Measurements from ENCODE around the gene ST8SIA3.

ST8SIA3 gene, protein sequence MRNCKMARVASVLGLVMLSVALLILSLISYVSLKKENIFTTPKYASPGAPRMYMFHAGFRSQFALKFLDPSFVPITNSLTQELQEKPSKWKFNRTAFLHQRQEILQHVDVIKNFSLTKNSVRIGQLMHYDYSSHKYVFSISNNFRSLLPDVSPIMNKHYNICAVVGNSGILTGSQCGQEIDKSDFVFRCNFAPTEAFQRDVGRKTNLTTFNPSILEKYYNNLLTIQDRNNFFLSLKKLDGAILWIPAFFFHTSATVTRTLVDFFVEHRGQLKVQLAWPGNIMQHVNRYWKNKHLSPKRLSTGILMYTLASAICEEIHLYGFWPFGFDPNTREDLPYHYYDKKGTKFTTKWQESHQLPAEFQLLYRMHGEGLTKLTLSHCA

GRCh38 chr18:57352271-57352701 is at the start of gene ST8SIA3:
TSS of gene ST8SIA3 (plus strand) at chr18:57352557. CDS start at chr18:57352847, 290 bp downstream.
- no peak for DNase-seq

- DNase-seq, result no peak
These were observed 40.9 kb upstream of the ST8SIA3 start for GRCh38 chr18:57311472-57311871.

DNA sequence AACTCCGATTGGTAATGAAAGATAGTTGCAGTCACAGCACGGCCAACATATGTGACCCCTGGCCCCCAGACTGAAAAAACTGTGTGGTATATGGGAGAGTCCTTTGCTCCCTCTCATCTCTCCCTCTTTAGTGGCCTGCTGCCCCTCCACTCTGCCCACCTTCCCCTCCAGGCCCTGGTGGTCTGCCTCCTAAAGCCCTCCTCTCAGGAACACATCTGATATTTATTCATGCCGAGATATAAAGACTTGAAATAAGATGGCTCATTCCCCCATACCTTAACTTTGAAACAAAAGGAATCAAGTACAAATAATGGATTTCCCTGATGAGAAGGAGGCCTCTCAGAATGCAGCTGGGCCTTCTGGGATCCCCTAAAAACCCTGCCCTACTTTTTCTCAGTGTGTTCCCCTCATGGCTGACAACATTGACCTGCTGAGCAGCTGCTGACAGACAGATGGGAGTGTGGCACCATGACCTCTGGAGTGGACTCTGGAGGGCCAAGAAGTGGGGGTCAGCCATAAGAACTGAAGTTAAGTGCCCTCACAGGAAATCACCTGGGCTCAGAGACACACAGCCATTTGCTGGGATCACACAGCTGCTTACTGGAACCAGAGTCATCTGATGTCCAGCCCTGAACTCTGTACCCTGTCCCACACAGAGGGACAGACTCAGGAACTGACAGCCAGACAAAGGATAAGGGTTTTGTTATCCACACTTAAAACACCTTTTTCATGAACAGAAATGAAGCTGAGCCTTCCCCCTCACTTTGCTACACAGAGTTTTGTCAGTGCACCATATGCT is 39.8 kb upstream of the ST8SIA3 start:
- DNase-seq, result no peak

GRCh38 chr18:57320603-57321002 is 31.8 kb upstream of the ST8SIA3 start:
- no peak for DNase-seq

DNA sequence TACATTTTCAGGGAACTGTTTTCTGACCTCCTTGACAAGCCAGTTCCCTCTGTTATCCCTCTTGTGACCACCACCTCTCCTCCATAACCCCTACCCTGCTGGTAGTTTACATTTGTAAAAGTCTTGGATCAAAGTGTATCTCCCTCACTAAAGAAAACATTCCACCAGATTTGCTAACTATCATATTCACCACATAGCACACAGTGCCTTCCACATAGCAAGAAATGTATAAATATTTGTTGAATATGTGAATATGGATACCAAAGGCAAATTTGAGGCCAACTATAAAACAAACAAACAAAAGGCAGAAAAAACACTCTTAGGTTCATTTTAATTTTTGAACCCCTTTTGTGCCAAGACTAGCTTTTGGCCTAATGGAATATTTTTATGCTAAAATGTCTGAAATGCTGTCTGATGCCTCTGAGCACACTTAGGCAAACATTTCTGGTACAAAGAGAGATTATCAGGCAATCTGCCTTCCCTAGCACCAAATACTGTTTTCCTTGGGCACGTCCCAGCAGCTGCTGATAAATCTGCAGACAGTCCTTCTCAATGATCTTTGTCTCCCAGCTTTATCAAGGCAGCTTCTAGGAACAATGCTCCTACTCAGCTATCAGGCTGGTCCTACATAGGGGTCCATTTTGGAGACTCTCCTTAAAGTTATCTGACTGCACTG is 26.7 kb upstream of the ST8SIA3 start:
- DNase-seq, result no peak

- DNase-seq, result no peak
These were observed 25.5 kb upstream of the ST8SIA3 start for GRCh38 chr18:57326718-57327323.

DNA sequence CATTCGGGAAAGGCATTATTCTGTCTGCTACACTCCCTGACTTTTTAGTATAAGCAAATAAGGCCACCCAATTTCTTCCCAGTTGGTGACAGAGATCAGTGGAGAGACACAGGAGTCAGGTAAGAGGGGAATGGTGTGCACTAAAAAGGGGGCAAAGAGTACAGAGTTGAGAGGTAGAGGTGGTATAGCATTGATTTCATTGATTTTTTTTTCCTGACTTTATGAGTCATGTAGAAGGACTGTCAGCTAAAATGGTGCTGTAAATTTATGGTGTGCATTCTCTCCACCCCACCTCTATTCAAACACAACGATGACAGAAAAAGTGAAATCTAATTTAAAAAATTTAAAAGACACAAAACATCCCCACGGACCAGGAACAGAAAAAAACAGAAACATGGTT is 23.7 kb upstream of the ST8SIA3 start:
- no peak for DNase-seq

- no peak for DNase-seq
These were observed 22.5 kb upstream of the ST8SIA3 start for GRCh38 chr18:57329856-57330255.

GRCh38 chr18:57331718-57332117 is 20.6 kb upstream of the ST8SIA3 start:
- no peak for DNase-seq

- no peak for DNase-seq
These were observed 18.4 kb upstream of the ST8SIA3 start for GRCh38 chr18:57333940-57334339.

DNA sequence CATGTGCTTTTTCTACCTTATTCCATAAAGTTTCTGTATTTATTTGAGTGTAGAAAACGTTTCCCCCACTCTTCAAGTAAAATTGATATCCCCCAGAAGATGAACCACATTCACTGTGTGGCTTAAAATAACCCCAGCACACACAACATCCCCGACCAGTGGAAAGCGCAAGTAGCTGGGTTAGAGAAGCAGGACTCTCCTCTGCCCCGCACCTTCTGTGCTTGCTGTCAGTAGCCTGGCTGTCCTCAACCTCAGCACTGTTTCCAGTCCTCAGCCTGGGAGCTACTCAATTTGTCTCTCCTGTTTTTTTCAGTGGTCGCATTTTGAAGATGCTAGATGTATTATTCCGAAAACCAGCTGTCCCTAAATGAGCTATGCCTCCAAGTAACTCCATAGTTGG is 18.0 kb upstream of the ST8SIA3 start:
- no peak for DNase-seq

GRCh38 chr18:57336343-57336742 is 16.0 kb upstream of the ST8SIA3 start:
- no peak for DNase-seq

DNA sequence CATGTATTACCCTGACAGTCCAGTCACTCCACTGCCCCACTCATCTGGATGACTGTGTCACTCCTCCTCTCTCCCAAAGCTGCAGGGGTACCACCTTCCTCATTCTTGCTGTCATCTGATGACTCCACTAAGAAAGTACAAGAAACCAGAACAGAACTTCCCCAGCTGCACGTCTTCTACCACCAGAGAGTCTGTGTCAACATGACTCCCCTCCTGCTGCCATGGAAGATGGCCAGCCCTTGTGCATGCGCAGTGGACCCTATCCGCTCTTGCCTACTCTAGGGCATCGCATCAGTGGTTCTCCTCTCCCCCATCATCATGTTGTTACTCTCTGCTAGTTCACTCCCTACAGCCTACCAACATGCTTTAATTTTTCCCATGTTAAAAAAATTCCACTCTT is 14.5 kb upstream of the ST8SIA3 start:
- DNase-seq, result no peak

- DNase-seq, result no peak
These were observed 8.5 kb upstream of the ST8SIA3 start for GRCh38 chr18:57343833-57344232.

DNA sequence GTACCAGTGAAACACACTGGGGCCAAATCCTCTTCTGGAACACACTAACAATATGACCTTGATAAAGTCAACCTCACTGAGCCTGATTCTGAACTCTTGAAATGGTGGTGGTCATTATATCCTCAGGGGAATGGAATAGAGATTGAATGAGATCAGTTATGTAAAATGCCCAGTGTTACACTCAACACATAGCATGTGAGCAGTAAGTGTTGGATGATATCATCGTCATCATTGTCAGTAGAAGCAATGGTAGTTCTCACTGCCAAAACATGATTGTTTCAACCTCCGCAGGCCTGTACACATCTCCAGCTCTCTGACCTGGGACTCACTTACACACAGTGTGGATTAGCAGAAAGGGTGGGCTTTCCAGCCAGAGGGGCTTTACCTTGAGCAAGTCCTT is 5.5 kb upstream of the ST8SIA3 start:
- no peak for DNase-seq

DNA sequence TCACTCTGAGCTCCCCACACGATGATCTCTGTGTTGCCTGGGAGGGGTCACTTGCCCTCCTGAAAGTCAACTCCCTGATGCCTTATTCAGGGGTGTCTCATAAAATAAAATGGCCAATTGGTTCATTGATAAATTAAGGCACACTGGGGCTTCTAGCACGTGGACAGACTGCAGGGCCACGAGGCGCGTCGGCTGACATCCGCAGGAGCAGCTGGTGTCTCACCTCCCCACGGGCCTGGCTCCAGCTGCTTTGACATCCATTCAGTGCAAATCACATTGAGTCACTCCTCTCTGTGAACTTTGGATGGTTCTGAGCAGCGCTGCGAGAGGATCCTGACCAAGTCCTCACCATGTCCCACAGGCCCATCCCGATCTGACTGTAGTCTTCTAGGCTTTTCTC is 4.6 kb upstream of the ST8SIA3 start:
- DNase-seq, result no peak

DNA sequence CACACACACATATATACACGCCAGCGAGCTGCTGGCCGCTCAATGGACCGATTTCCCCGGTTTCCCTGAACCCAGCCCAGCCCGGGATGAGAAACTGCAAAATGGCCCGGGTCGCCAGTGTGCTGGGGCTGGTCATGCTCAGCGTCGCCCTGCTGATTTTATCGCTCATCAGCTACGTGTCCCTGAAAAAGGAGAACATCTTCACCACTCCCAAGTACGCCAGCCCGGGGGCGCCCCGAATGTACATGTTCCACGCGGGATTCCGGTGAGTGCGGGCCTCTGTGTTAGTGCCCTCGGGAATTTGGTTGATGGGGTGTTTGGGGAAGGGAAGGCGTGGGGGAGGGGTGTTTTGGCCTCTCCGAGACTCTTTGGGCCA is 392 bp downstream of the ST8SIA3 start:
- DNase-seq, result no peak

- no peak for DNase-seq
These were observed 981 bp downstream of the ST8SIA3 start for GRCh38 chr18:57353137-57353939.

GRCh38 chr18:57353940-57354461 is 1.6 kb downstream of the ST8SIA3 start:
- DNase-seq, result no peak

- DNase-seq, result no peak
These were observed 7.1 kb downstream of the ST8SIA3 start for GRCh38 chr18:57359433-57359832.

DNA sequence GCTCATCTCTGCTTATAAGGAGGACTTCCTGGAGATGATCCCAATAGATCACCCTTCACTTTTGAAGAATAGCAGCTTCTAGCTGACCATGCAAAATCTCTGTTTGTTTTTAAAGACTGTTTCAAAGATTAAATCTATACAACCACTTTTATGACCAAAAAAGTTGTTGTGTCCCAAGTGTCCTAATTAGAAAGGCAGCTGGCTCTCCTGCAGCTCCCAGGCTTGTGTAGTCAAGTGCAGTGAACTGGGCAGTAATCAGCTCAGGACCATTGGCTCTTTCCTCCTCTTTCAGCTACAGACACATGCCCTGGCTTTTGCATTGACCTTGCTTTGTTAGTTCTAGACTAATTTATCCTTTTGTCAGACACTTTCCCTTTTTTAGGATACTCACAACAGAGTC is 10.4 kb downstream of the ST8SIA3 start:
- no peak for DNase-seq

DNA sequence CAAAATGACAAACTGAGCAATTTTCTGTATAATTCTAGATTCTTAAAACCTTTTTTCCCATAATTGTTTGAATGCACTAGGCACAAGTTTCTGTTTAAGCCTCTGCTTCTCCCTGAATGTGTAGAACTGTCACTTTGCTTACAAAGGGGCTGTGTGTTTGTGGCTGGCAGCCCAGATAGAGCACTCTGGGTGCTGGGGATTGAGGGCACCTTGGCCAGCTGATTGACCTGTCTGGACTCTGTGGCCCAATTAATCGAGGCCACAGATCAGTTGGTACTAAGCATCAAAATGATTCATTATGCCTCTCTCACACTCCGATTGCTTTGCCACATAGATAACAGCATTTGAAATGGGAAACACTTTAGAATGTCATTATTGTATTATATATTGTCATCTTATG is 12.1 kb downstream of the ST8SIA3 start:
- DNase-seq, result no peak
